VCaP (cell line): ENCODE results near the gene ENAH.

Experiments
- H3K27ac ChIP-seq: fragments of 450-650 bp; 2 replicates; pipeline ENCODE4 v1.5.1; 2017
- TF ChIP-seq, protein P1 (sequence below): fragments of 450-650 bp; conservative IDR thresholded peaks from 2 replicates; pipeline ENCODE4 v1.5.1; 2017; ENCODE audit warnings: mild to moderate bottlenecking, moderate library complexity

The ENAH gene

DNA sequence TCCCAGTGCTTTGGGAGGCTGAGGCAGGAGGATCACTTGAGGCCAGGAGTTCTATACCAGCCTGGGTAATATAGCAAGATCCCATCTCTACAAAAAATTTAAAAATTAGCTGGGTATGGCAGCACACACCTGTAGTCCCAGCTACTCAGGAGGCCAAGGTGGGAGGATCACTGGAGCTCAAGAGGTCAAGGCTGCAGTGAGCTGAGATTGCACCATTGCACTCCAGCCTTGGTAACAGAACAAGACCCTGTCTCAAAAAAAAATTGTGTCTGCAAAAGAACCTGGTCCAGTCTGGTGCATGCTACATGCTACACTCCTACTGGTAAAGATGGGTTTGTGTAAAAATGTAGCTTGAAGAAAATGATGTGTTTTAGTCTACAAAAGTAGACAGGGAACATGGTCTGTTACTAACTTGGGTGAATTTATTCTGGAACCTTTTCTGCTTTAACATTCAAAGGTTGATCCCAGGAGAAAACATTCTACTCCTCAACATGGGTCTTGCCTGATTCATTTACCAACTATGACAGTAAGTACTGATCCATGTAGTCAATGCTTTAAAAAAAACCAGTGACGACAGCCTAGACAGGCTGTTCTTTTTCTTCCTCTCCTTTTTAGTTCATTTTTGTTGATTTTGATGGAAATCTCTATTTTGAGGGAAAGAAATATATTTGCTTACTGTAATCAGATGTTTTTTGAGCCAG lies 32.7 kb upstream of the ENAH start:
- TF ChIP-seq, protein P1, sequence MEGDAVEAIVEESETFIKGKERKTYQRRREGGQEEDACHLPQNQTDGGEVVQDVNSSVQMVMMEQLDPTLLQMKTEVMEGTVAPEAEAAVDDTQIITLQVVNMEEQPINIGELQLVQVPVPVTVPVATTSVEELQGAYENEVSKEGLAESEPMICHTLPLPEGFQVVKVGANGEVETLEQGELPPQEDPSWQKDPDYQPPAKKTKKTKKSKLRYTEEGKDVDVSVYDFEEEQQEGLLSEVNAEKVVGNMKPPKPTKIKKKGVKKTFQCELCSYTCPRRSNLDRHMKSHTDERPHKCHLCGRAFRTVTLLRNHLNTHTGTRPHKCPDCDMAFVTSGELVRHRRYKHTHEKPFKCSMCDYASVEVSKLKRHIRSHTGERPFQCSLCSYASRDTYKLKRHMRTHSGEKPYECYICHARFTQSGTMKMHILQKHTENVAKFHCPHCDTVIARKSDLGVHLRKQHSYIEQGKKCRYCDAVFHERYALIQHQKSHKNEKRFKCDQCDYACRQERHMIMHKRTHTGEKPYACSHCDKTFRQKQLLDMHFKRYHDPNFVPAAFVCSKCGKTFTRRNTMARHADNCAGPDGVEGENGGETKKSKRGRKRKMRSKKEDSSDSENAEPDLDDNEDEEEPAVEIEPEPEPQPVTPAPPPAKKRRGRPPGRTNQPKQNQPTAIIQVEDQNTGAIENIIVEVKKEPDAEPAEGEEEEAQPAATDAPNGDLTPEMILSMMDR = no peak
- H3K27ac ChIP-seq = no peak overlapping the region

GRCh38 chr1:225684741-225685140 lies 31.8 kb upstream of the ENAH start:
- no peak overlapping the region for H3K27ac ChIP-seq
- TF ChIP-seq, protein P1 = no peak

- TF ChIP-seq, protein P1 = no peak
- no peak overlapping the region for H3K27ac ChIP-seq
Measured at GRCh38 chr1:225681231-225681630, 28.3 kb upstream of the ENAH start.

DNA sequence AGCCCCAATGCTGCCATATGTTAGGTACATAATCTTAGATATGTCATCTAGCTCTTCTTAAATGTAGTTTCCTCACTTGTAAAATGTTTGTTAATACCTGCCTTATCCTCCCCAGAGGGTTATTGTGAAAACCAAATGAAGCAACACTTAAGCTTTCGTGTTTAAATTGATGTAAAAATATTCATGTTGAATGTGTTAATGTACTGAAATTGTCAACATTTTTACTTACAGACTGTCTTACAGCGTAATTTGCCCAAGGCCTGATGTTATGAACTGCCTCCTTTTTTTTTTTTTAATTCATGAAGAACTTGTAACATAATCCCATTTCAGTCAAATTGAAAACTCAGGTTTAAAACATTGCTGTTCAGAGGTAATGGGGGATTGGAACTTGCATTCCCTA lies 25.6 kb upstream of the ENAH start:
- H3K27ac ChIP-seq = no peak overlapping the region
- TF ChIP-seq, protein P1 = no peak

DNA sequence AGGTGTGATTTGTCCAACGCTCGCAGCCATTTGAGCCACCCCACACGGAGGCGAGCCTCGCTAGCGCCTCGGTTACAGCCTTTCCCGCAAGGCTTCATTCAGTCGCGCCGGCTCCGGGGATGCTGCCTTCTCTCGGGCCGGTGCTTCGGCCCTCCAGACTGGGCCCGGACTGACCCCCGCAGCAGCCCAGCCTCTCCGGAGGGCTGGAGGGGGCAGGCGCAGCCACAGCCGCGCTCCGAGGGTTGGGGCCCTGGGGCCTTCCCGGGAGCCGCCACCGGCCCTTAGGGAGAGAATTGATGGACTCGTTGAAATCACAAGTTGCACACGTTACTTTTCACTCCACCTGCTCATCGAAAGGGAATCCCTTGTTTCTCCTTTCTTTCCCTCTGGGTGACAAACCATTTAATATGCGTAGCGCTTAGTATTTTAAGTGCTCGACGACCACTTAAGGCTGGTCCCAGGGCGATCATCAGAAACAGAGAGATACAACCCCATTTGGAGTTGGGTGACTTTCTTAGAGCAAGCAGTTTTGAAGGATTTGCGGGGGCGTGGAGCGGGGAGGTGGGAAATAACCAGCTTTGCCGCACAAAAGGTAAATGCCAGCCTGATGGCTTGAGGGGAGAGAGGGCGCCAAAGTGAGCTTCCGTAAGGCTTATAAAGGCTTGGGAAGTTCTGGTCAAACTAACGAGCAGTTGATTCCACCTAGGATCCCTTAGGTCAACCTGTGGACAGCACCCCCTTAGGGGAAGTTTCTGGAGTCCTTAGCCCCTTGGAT lies 24.6 kb upstream of the ENAH start:
- H3K27ac ChIP-seq = no peak overlapping the region
- TF ChIP-seq, protein P1 = no peak

- no peak overlapping the region for H3K27ac ChIP-seq
- TF ChIP-seq, protein P1 = no peak
Measured at GRCh38 chr1:225674381-225674780, 21.5 kb upstream of the ENAH start.

GRCh38 chr1:225670806-225671733 lies 18.1 kb upstream of the ENAH start:
- TF ChIP-seq, protein P1 = no peak
- no peak overlapping the region for H3K27ac ChIP-seq
